ENCODE data around the gene VMP1. TPM values are rescaled to one million over a fixed set of nuclear protein-coding genes. Genes with fewer than 3 reads are reported as not detected.

VMP1 gene
- total and polyA plus RNA-seq, 12 donors: 20.5 to 98.9 (median 50.6) TPM

GRCh38 chr17:59695945-59696681, 11.3 kb upstream of the VMP1 start:
- Histone ChIP-seq H3K4me1 (peaks cover 0 to 4% (median 0%) of the 10 kb centered on the region in 9 donors), H3K9me3 (no peaks in the 10 kb centered on the region), H3K4me3 (no peak overlapping the region), H3K27me3 (no peaks in the 10 kb centered on the region), H3K27ac (no peak overlapping the region), H3K36me3 (peaks cover 0 to 97% (median 72%) of the 10 kb centered on the region in 9 donors)
- intact Hi-C loops (cut with DNase I): loop anchor here in 1 of 10 donors (5.0 kb wide), 1 partner anchor 34 kb away; no protein-coding TSS in a partner anchor
- ATAC-seq: no peak
- WGBS, 2 donors: 75 to 84% methylated on average over 3 of the region's 3 CpGs
- no peak for DNase-seq
- TF ChIP-seq CTCF (IDR thresholded peaks at IDR 0.05): no peak

GRCh38 chr17:59696682-59697277, 10.7 kb upstream of the VMP1 start:
- Histone ChIP-seq H3K36me3 (peaks cover 0 to 91% (median 66%) of the 10 kb centered on the region in 9 donors), H3K9me3 (no peaks in the 10 kb centered on the region), H3K4me1 (peaks cover 0 to 4% (median 0%) of the 10 kb centered on the region in 9 donors), H3K27me3 (no peaks in the 10 kb centered on the region), H3K4me3 (no peak overlapping the region), H3K27ac (no peak overlapping the region)
- DNase-seq: no peak
- no peak for TF ChIP-seq CTCF (IDR thresholded peaks at IDR 0.05)
- intact Hi-C loops (cut with DNase I): loop anchor here in 1 of 10 donors (5.0 kb wide), 1 partner anchor 34 kb away; no protein-coding TSS in a partner anchor
- WGBS, 2 donors: 92 to 94% methylated on average over 2 of the region's 2 CpGs
- ATAC-seq: no peak

DNA sequence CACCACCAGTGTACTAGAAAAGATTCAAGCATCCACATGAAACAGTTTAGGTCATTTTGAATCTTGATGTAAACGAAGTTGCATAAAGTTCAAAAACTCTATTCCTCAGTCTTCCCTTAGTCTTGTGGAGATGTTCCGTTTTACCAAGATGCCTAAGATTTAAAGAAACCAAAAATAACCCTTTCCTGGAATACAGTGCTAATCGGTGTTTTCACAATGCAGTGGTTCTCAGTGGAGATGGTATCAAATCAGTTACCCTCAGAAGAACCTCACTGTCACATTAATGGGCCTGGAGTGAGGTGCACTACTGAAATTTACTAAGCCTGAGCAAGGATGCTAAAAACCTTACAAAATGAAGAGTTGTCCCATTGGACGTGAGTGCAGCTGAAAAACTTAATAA, 9.3 kb upstream of the VMP1 start:
- TF ChIP-seq CTCF (IDR thresholded peaks at IDR 0.05): no peak
- Histone ChIP-seq H3K27me3 (no peaks in the 10 kb centered on the region), H3K4me1 (peaks cover 0 to 7% (median 0%) of the 10 kb centered on the region in 9 donors), H3K4me3 (no peak overlapping the region), H3K9me3 (no peaks in the 10 kb centered on the region), H3K27ac (no peak overlapping the region), H3K36me3 (peaks cover 0 to 88% (median 52%) of the 10 kb centered on the region in 9 donors)
- DNase-seq: no peak
- intact Hi-C loops (cut with DNase I): loop anchor here in 1 of 10 donors (5.0 kb wide), 1 partner anchor 36 kb away; no protein-coding TSS in a partner anchor
- WGBS, 2 donors: 78 to 81% methylated on average over 4 of the region's 4 CpGs
- no peak for ATAC-seq

GRCh38 chr17:59699218-59699617, 8.2 kb upstream of the VMP1 start:
- no peak for ATAC-seq
- no peak overlapping the region for H3K27ac ChIP-seq
- no peaks in the 10 kb centered on the region for H3K27me3 ChIP-seq
- intact Hi-C loops (cut with DNase I): loop anchor here in 1 of 10 donors (5.0 kb wide), 1 partner anchor 37 kb away; no protein-coding TSS in a partner anchor
- DNase-seq: no peak
- peaks cover 0 to 7% (median 0%) of the 10 kb centered on the region in 9 donors for H3K4me1 ChIP-seq
- H3K4me3 ChIP-seq: no peak overlapping the region
- TF ChIP-seq CTCF (IDR thresholded peaks at IDR 0.05): no peak
- WGBS, 2 donors: 97% methylated on average over 7 of the region's 7 CpGs
- no peaks in the 10 kb centered on the region for H3K9me3 ChIP-seq
- H3K36me3 ChIP-seq: peaks cover 0 to 88% (median 42%) of the 10 kb centered on the region in 9 donors
